ENCODE results near the gene SBK2. TPM values are rescaled to one million over a fixed set of nuclear protein-coding genes. Genes with fewer than 3 reads are reported as not detected.
A peak's percentile ranks its signal among the peaks of the same experiment; 100 is the strongest.
"Not testable (repeated sequence)": the region's sequence is repeated elsewhere in the genome, so short reads cannot be mapped to it uniquely, and the experiment has no call there.

The SBK2 gene
- total and polyA plus RNA-seq, 4 donors: not detected

GRCh38 chr19:55502197-55502952, 34.6 kb downstream of the SBK2 start:
- DNase-seq: no peak
- no peak overlapping the region for H3K27ac ChIP-seq (ENCODE audit: low read depth in 1 of 2, low read length in 2 of 2)
- no peaks in the 10 kb centered on the region for H3K27me3 ChIP-seq (ENCODE audit: control insufficient read depth in 1 of 2, insufficient read depth in 2 of 2, low read length in 1 of 2)
- no peaks in the 10 kb centered on the region for H3K9me3 ChIP-seq (ENCODE audit: control insufficient read depth, low read length)
- H3K4me1 ChIP-seq (ENCODE audit: control insufficient read depth in 1 of 2, insufficient read depth in 2 of 2, low read length in 2 of 2): no peaks in the 10 kb centered on the region
- no peak for ATAC-seq (ENCODE audit: low FRiP score)
- H3K36me3 ChIP-seq (ENCODE audit: control insufficient read depth in 1 of 2, insufficient read depth in 2 of 2, low read length in 1 of 2): no peaks in the 10 kb centered on the region
- 94 to 96% methylated on average over 9 of the region's 9 CpGs for WGBS, 2 donors
- intact Hi-C loops (cut with DNase I): loop anchor here in 1 of 2 donors (5.0 kb wide), 2 partner anchors 35 to 360 kb away; no protein-coding TSS in a partner anchor
- no peak overlapping the region for H3K4me3 ChIP-seq (ENCODE audit: low read length in 2 of 2)

GRCh38 chr19:55500368-55500952, 36.5 kb downstream of the SBK2 start:
- intact Hi-C loops (cut with DNase I): loop anchor here in 1 of 2 donors (5.0 kb wide), 2 partner anchors 33 to 358 kb away; no protein-coding TSS in a partner anchor
- ATAC-seq (ENCODE audit: low FRiP score) (no peak), DNase-seq (peak in 1 of 2 donors; percentile 41)
- Histone ChIP-seq H3K9me3 (ENCODE audit: control insufficient read depth, low read length) (no peaks in the 10 kb centered on the region), H3K36me3 (ENCODE audit: control insufficient read depth in 1 of 2, insufficient read depth in 2 of 2, low read length in 1 of 2) (no peaks in the 10 kb centered on the region), H3K4me1 (ENCODE audit: control insufficient read depth in 1 of 2, insufficient read depth in 2 of 2, low read length in 2 of 2) (no peaks in the 10 kb centered on the region), H3K4me3 (ENCODE audit: low read length in 2 of 2) (no peak overlapping the region), H3K27me3 (ENCODE audit: control insufficient read depth in 1 of 2, insufficient read depth in 2 of 2, low read length in 1 of 2) (no peaks in the 10 kb centered on the region), H3K27ac (ENCODE audit: low read depth in 1 of 2, low read length in 2 of 2) (no peak overlapping the region)
- WGBS, 2 donors: 94% methylated on average over 26 of the region's 26 CpGs

- no peak for ATAC-seq (ENCODE audit: low FRiP score)
- no peaks in the 10 kb centered on the region for H3K27me3 ChIP-seq (ENCODE audit: control insufficient read depth in 1 of 2, insufficient read depth in 2 of 2, low read length in 1 of 2)
- no peaks in the 10 kb centered on the region for H3K36me3 ChIP-seq (ENCODE audit: control insufficient read depth in 1 of 2, insufficient read depth in 2 of 2, low read length in 1 of 2)
- DNase-seq: no peak
- H3K9me3 ChIP-seq (ENCODE audit: control insufficient read depth, low read length): no peaks in the 10 kb centered on the region
- no peak overlapping the region for H3K27ac ChIP-seq (ENCODE audit: low read depth in 1 of 2, low read length in 2 of 2)
- intact Hi-C loops (cut with DNase I): no loop called here
- WGBS, 2 donors: 32 to 38% methylated on average over 2 of the region's 2 CpGs
- H3K4me3 ChIP-seq (ENCODE audit: low read length in 2 of 2): no peak overlapping the region
- no peaks in the 10 kb centered on the region for H3K4me1 ChIP-seq (ENCODE audit: control insufficient read depth in 1 of 2, insufficient read depth in 2 of 2, low read length in 2 of 2)
Observed at GRCh38 chr19:55498246-55498840, 38.6 kb downstream of the SBK2 start.

GRCh38 chr19:55497763-55498162, 39.2 kb downstream of the SBK2 start:
- no peaks in the 10 kb centered on the region for H3K27me3 ChIP-seq (ENCODE audit: control insufficient read depth in 1 of 2, insufficient read depth in 2 of 2, low read length in 1 of 2)
- no peak overlapping the region for H3K4me3 ChIP-seq (ENCODE audit: low read length in 2 of 2)
- no peak overlapping the region for H3K27ac ChIP-seq (ENCODE audit: low read depth in 1 of 2, low read length in 2 of 2)
- WGBS, 2 donors: 84 to 85% methylated on average over 13 of the region's 13 CpGs
- H3K4me1 ChIP-seq (ENCODE audit: control insufficient read depth in 1 of 2, insufficient read depth in 2 of 2, low read length in 2 of 2): no peaks in the 10 kb centered on the region
- no peaks in the 10 kb centered on the region for H3K36me3 ChIP-seq (ENCODE audit: control insufficient read depth in 1 of 2, insufficient read depth in 2 of 2, low read length in 1 of 2)
- DNase-seq (no peak), ATAC-seq (ENCODE audit: low FRiP score) (no peak)
- intact Hi-C loops (cut with DNase I): no loop called here
- no peaks in the 10 kb centered on the region for H3K9me3 ChIP-seq (ENCODE audit: control insufficient read depth, low read length)

GRCh38 chr19:55496820-55497219, 40.1 kb downstream of the SBK2 start:
- H3K27ac ChIP-seq (ENCODE audit: low read depth in 1 of 2, low read length in 2 of 2); intact Hi-C loops (cut with DNase I); H3K4me3 ChIP-seq (ENCODE audit: low read length in 2 of 2); H3K9me3 ChIP-seq (ENCODE audit: control insufficient read depth, low read length); ATAC-seq (ENCODE audit: low FRiP score); DNase-seq; H3K4me1 ChIP-seq (ENCODE audit: control insufficient read depth in 1 of 2, insufficient read depth in 2 of 2, low read length in 2 of 2); H3K27me3 ChIP-seq (ENCODE audit: control insufficient read depth in 1 of 2, insufficient read depth in 2 of 2, low read length in 1 of 2); H3K36me3 ChIP-seq (ENCODE audit: control insufficient read depth in 1 of 2, insufficient read depth in 2 of 2, low read length in 1 of 2): not testable (repeated sequence)
- WGBS, 2 donors: 77 to 82% methylated on average over 10 of the region's 10 CpGs

- H3K9me3 ChIP-seq (ENCODE audit: control insufficient read depth, low read length): no peaks in the 10 kb centered on the region
- no peaks in the 10 kb centered on the region for H3K27me3 ChIP-seq (ENCODE audit: control insufficient read depth in 1 of 2, insufficient read depth in 2 of 2, low read length in 1 of 2)
- no peak overlapping the region for H3K27ac ChIP-seq (ENCODE audit: low read depth in 1 of 2, low read length in 2 of 2)
- H3K4me1 ChIP-seq (ENCODE audit: control insufficient read depth in 1 of 2, insufficient read depth in 2 of 2, low read length in 2 of 2): no peaks in the 10 kb centered on the region
- no peak overlapping the region for H3K4me3 ChIP-seq (ENCODE audit: low read length in 2 of 2)
- WGBS, 2 donors: 76 to 78% methylated on average over 11 of the region's 11 CpGs
- no peaks in the 10 kb centered on the region for H3K36me3 ChIP-seq (ENCODE audit: control insufficient read depth in 1 of 2, insufficient read depth in 2 of 2, low read length in 1 of 2)
- no peak for DNase-seq
- intact Hi-C loops (cut with DNase I): no loop called here
- no peak for ATAC-seq (ENCODE audit: low FRiP score)
Observed at GRCh38 chr19:55495646-55496349, 41.1 kb downstream of the SBK2 start.

- WGBS, 2 donors: 61 to 62% methylated on average over 20 to 22 of the region's 22 CpGs
- peak; percentile 66 to 85 for DNase-seq
- ATAC-seq (ENCODE audit: low FRiP score): peak; percentile 61
- Histone ChIP-seq H3K36me3 (ENCODE audit: control insufficient read depth in 1 of 2, insufficient read depth in 2 of 2, low read length in 1 of 2) (no peaks in the 10 kb centered on the region), H3K9me3 (ENCODE audit: control insufficient read depth, low read length) (no peaks in the 10 kb centered on the region), H3K27me3 (ENCODE audit: control insufficient read depth in 1 of 2, insufficient read depth in 2 of 2, low read length in 1 of 2) (no peaks in the 10 kb centered on the region), H3K27ac (ENCODE audit: low read depth in 1 of 2, low read length in 2 of 2) (no peak overlapping the region), H3K4me1 (ENCODE audit: control insufficient read depth in 1 of 2, insufficient read depth in 2 of 2, low read length in 2 of 2) (no peaks in the 10 kb centered on the region), H3K4me3 (ENCODE audit: low read length in 2 of 2) (no peak overlapping the region)
- intact Hi-C loops (cut with DNase I): no loop called here
Observed at GRCh38 chr19:55494172-55494761, 42.7 kb downstream of the SBK2 start.

- Histone ChIP-seq H3K4me1 (ENCODE audit: control insufficient read depth in 1 of 2, insufficient read depth in 2 of 2, low read length in 2 of 2) (no peaks in the 10 kb centered on the region), H3K4me3 (ENCODE audit: low read length in 2 of 2) (no peak overlapping the region), H3K27me3 (ENCODE audit: control insufficient read depth in 1 of 2, insufficient read depth in 2 of 2, low read length in 1 of 2) (no peaks in the 10 kb centered on the region), H3K9me3 (ENCODE audit: control insufficient read depth, low read length) (no peaks in the 10 kb centered on the region), H3K27ac (ENCODE audit: low read depth in 1 of 2, low read length in 2 of 2) (no peak overlapping the region), H3K36me3 (ENCODE audit: control insufficient read depth in 1 of 2, insufficient read depth in 2 of 2, low read length in 1 of 2) (no peaks in the 10 kb centered on the region)
- WGBS, 2 donors: 53 to 66% methylated on average over 37 to 38 of the region's 38 CpGs
- intact Hi-C loops (cut with DNase I): no loop called here
- DNase-seq (peak in 1 of 2 donors; percentile 57), ATAC-seq (ENCODE audit: low FRiP score) (no peak)
Observed at GRCh38 chr19:55493645-55494171, 43.2 kb downstream of the SBK2 start.
